KMS-11 (cell line): Measurements from ENCODE around the gene C10orf62.

Experiments
- H2AFZ ChIP-seq: fragments of 200-600 bp; sonication (generic); 2 replicates; pipeline ENCODE4 v1.6.1; 2016; ENCODE audit warnings: antibody characterized with exemption, mixed run types, low read depth
- H3K27ac ChIP-seq: fragments of 200-600 bp; sonication (generic); 2 replicates; pipeline ENCODE4 v1.6.1; 2016; ENCODE audit warnings: mild to moderate bottlenecking, mixed run types
- H3K27me3 ChIP-seq: fragments of 200-600 bp; sonication (generic); 2 replicates; pipeline ENCODE4 v1.6.1; 2017; ENCODE audit warnings: mild to moderate bottlenecking, low read depth, mixed run types, moderate library complexity; ENCODE audit not compliant: insufficient read depth
- H3K36me3 ChIP-seq: fragments of 200-600 bp; sonication (generic); 2 replicates; pipeline ENCODE4 v1.6.1; 2017; ENCODE audit warnings: mild to moderate bottlenecking, mixed run types; ENCODE audit not compliant: insufficient read depth
- H3K4me1 ChIP-seq: fragments of 200-600 bp; sonication (generic); 2 replicates; pipeline ENCODE4 v1.6.1; 2016; ENCODE audit warnings: mild to moderate bottlenecking, low read depth, mixed run types; ENCODE audit not compliant: poor library complexity, severe bottlenecking
- H3K4me2 ChIP-seq: fragments of 200-600 bp; sonication (generic); 2 replicates; pipeline ENCODE4 v1.7.0; 2016; ENCODE audit warnings: mild to moderate bottlenecking, mixed run types
- H3K4me3 ChIP-seq: fragments of 200-600 bp; sonication (generic); IDR thresholded peaks from 2 replicates; pipeline ENCODE4 v1.6.1; 2017; ENCODE audit warnings: low read depth, low read length, mixed read lengths; ENCODE audit not compliant: insufficient read depth
- H3K79me2 ChIP-seq: fragments of 200-600 bp; sonication (generic); 2 replicates; pipeline ENCODE4 v1.6.1; 2016; ENCODE audit warnings: low read depth, mixed run types; ENCODE audit not compliant: insufficient read depth
- H3K9ac ChIP-seq: fragments of 200-600 bp; sonication (generic); 2 replicates; pipeline ENCODE4 v1.6.1; 2016; ENCODE audit warnings: mild to moderate bottlenecking, mixed run types
- H4K20me1 ChIP-seq: fragments of 200-600 bp; sonication (generic); 2 replicates; pipeline ENCODE4 v1.6.1; 2016; ENCODE audit warnings: mild to moderate bottlenecking, mixed run types; ENCODE audit not compliant: insufficient read depth
- TF ChIP-seq, protein P1 (sequence below): fragments of 200-600 bp; sonication (generic); conservative IDR thresholded peaks from 2 replicates; pipeline ENCODE4 v1.6.1; 2017; ENCODE audit warnings: low read depth, mild to moderate bottlenecking, antibody characterized with exemption, low read length, moderate library complexity, mixed read lengths

C10orf62 gene

DNA sequence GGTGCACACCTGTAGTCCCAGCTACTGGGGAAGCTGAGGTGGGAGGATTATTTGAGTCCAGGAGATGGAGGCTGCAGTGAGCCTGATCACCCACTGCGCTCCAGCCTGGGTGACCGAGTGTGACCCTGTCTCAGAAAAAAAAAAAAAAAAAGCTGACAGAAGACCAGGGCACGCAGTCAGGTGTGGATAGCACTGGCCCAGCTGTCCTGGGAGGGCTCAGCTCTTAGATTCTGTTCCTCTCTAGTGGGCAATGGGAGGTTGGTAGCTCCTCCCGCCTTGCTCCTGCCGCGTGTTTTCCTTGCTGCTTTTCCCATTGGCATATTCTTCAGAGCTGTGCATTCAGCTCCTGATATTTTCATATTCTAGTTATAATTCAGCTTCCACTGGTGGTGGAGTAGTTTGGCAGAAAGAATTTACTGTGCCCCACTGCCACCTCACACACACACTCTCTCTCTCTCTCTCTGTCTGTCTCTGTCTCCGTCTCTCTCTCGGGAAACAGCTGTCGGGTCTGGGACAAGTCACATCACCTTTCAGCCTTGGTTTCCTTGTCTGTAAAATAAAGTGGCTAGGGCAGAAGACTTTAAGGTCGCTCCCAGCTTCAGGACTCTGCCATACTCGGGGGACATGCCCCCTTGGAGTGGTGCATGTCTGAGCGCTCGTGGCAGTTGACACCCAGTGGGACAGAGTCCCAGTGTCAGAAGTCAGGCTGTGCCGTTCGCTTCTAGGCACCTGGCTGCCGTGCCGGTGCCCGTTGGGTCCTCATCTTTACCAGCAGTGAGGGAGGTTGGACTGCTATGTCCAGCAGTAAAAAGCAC, 42.9 kb upstream of the C10orf62 start:
- Histone ChIP-seq H3K4me1 (peaks cover 9% of the 10 kb centered on the region), H2AFZ (no peak overlapping the region), H4K20me1 (no peaks in the 10 kb centered on the region), H3K4me3 (no peak overlapping the region), H3K4me2 (no peak overlapping the region), H3K36me3 (no peaks in the 10 kb centered on the region), H3K27ac (no peak overlapping the region), H3K9ac (no peak overlapping the region), H3K79me2 (no peaks in the 10 kb centered on the region), H3K27me3 (no peaks in the 10 kb centered on the region)
- TF ChIP-seq, protein P1, sequence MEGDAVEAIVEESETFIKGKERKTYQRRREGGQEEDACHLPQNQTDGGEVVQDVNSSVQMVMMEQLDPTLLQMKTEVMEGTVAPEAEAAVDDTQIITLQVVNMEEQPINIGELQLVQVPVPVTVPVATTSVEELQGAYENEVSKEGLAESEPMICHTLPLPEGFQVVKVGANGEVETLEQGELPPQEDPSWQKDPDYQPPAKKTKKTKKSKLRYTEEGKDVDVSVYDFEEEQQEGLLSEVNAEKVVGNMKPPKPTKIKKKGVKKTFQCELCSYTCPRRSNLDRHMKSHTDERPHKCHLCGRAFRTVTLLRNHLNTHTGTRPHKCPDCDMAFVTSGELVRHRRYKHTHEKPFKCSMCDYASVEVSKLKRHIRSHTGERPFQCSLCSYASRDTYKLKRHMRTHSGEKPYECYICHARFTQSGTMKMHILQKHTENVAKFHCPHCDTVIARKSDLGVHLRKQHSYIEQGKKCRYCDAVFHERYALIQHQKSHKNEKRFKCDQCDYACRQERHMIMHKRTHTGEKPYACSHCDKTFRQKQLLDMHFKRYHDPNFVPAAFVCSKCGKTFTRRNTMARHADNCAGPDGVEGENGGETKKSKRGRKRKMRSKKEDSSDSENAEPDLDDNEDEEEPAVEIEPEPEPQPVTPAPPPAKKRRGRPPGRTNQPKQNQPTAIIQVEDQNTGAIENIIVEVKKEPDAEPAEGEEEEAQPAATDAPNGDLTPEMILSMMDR = no peak

DNA sequence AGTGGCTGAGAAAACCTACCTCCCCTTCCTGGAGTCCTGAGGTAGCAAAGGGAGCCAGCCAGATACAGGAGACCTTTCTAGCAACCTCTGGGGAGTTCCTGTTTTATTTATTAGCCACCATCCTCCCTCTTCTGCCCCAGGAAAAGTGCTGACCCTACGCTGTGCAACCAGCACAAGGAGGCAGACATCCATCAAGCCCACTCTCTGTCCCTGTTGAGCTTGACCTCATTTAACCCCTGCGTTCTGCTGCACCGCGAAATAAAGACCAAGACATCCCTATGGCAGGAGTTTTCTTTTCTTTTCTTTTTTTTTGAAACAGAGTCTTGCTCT, 42.3 kb upstream of the C10orf62 start:
- Histone ChIP-seq H4K20me1 (no peaks in the 10 kb centered on the region), H2AFZ (no peak overlapping the region), H3K27ac (no peak overlapping the region), H3K27me3 (no peaks in the 10 kb centered on the region), H3K36me3 (no peaks in the 10 kb centered on the region), H3K4me3 (no peak overlapping the region), H3K4me1 (peaks cover 5% of the 10 kb centered on the region), H3K4me2 (no peak overlapping the region), H3K9ac (no peak overlapping the region), H3K79me2 (no peaks in the 10 kb centered on the region)
- TF ChIP-seq, protein P1 = no peak

DNA sequence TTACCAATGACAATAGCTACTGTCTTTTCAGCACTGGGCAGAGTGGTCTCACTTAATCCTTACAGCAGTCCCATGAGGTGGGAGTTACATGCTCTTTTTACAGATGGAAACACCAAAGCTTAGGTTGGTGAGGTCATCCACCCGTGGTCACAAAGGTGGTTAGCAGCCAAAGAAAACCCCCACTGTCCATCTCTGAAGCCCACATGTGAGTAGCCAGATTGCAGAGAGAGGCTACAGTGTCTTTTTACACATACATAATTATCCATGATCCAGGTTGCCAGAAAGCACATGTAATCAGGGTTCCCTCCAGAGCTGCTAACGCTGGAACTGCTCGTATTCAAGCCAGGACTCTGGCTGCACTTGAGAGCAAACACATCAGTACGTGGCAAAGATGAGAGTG, 41.6 kb upstream of the C10orf62 start:
- no peak overlapping the region for H2AFZ ChIP-seq
- H3K4me2 ChIP-seq = no peak overlapping the region
- no peaks in the 10 kb centered on the region for H3K79me2 ChIP-seq
- no peak overlapping the region for H3K4me3 ChIP-seq
- H3K36me3 ChIP-seq = no peaks in the 10 kb centered on the region
- no peaks in the 10 kb centered on the region for H3K4me1 ChIP-seq
- no peak overlapping the region for H3K9ac ChIP-seq
- no peak overlapping the region for H3K27ac ChIP-seq
- no peaks in the 10 kb centered on the region for H4K20me1 ChIP-seq
- TF ChIP-seq, protein P1 = no peak
- no peaks in the 10 kb centered on the region for H3K27me3 ChIP-seq

DNA sequence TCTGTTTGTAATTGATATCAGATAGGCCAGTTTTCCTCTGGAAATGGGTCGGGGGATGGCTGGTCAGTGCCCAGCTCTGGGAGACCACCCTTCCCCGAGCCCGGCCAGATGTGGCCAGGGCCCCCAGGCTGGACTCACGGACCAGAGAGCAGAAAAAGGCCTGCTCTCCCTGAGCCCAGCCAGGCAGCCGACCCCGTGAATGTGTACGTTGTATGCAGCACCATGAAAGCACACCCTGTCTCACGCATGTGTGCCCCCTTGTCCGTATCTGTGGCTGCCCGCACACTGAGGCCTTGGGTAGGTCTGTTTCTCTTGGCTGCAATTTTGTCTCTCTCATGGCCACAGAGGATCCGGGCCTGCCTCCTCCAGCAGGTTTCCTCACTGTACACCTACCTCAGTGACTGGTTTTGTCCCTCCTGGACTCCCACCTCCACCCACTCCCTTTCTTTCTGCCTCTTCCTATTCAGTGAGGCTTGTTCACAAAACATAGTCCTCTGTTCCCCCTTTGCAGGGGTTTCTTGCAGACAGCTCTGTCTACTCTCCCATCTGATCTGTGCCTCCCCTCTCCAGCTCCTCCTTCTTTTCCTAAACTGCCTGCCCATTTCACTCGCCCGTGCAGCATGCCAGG, 40.6 kb upstream of the C10orf62 start:
- Histone ChIP-seq H3K4me3 (no peak overlapping the region), H3K27me3 (no peaks in the 10 kb centered on the region), H4K20me1 (no peaks in the 10 kb centered on the region), H3K9ac (no peak overlapping the region), H3K4me1 (peaks cover 8% of the 10 kb centered on the region), H3K27ac (no peak overlapping the region), H2AFZ (no peak overlapping the region), H3K79me2 (no peaks in the 10 kb centered on the region), H3K36me3 (no peaks in the 10 kb centered on the region), H3K4me2 (no peak overlapping the region)
- TF ChIP-seq, protein P1 = no peak
